H9 (cell line): ENCODE measurements around the gene KCNAB1. TPM values are rescaled to one million over a fixed set of nuclear protein-coding genes. Genes with fewer than 3 reads are reported as not detected.

ENCODE experiments used
- DNase-seq: peaks from one replicate; pipeline ENCODE4 v3.0.0-alpha.2; 2017
- H2AFZ ChIP-seq: one replicate; pipeline ENCODE4 v1.6.1; 2013; ENCODE audit warnings: mild to moderate bottlenecking, low read length, control low read depth, moderate library complexity
- H2AK5ac ChIP-seq: 2 replicates; pipeline ENCODE4 v1.6.1; 2013; ENCODE audit warnings: low read length, control low read depth, mixed read lengths; ENCODE audit not compliant: insufficient read length
- H2BK120ac ChIP-seq: one replicate; pipeline ENCODE4 v1.6.1; 2013; ENCODE audit warnings: low read depth, mild to moderate bottlenecking, low read length, control low read depth, inconsistent platforms; ENCODE audit not compliant: poor library complexity, severe bottlenecking
- H2BK12ac ChIP-seq: 2 replicates; pipeline ENCODE4 v1.6.1; 2013; ENCODE audit warnings: low read length, control low read depth, mixed read lengths, low read depth; ENCODE audit not compliant: insufficient read length
- H2BK15ac ChIP-seq: 2 replicates; pipeline ENCODE4 v1.6.1; 2013; ENCODE audit warnings: low read depth, low read length, control low read depth
- H2BK20ac ChIP-seq: one replicate; pipeline ENCODE4 v1.6.1; 2013; ENCODE audit warnings: low read depth, mild to moderate bottlenecking, low read length, control low read depth, inconsistent platforms; ENCODE audit not compliant: poor library complexity, severe bottlenecking
- H2BK5ac ChIP-seq: 2 replicates; pipeline ENCODE4 v1.6.1; 2013; ENCODE audit warnings: low read length, control low read depth, mixed read lengths; ENCODE audit not compliant: insufficient read length
- H3K14ac ChIP-seq: 2 replicates; pipeline ENCODE4 v1.6.1; 2013; ENCODE audit warnings: low read length, control low read depth; ENCODE audit not compliant: insufficient read depth
- H3K18ac ChIP-seq: 2 replicates; pipeline ENCODE4 v1.6.1; 2013; ENCODE audit warnings: low read depth, mild to moderate bottlenecking, mixed read lengths, low read length, control low read depth; ENCODE audit not compliant: insufficient read length
- H3K23ac ChIP-seq: 2 replicates; pipeline ENCODE4 v1.6.1; 2013; ENCODE audit warnings: low read length, control low read depth, mixed read lengths, low read depth; ENCODE audit not compliant: insufficient read length
- H3K23me2 ChIP-seq: 2 replicates; pipeline ENCODE4 v1.6.1; 2013; ENCODE audit warnings: low read depth, mild to moderate bottlenecking, mixed read lengths, low read length, control low read depth; ENCODE audit not compliant: insufficient read length, poor library complexity, severe bottlenecking
- H3K27ac ChIP-seq: 2 replicates; pipeline ENCODE4 v1.5.1; 2013; ENCODE audit warnings: low read length, control low read depth, mixed read lengths, low read depth; ENCODE audit not compliant: insufficient read length
- H3K27me3 ChIP-seq: 2 replicates; pipeline ENCODE4 v1.6.1; 2013; ENCODE audit warnings: low read length, control low read depth, inconsistent platforms; ENCODE audit not compliant: insufficient read depth
- H3K4ac ChIP-seq: 2 replicates; pipeline ENCODE4 v1.6.1; 2013; ENCODE audit warnings: low read depth, mild to moderate bottlenecking, control low read depth, inconsistent platforms, low read length, moderate library complexity
- H3K4me1 ChIP-seq: 2 replicates; pipeline ENCODE4 v1.6.1; 2013; ENCODE audit warnings: low read length, control low read depth, inconsistent platforms; ENCODE audit not compliant: insufficient read depth
- H3K4me2 ChIP-seq: 2 replicates; pipeline ENCODE4 v1.6.1; 2013; ENCODE audit warnings: low read length, control low read depth, mixed read lengths; ENCODE audit not compliant: insufficient read length, insufficient read depth
- H3K56ac ChIP-seq: 2 replicates; pipeline ENCODE4 v1.6.1; 2013; ENCODE audit warnings: low read depth, mild to moderate bottlenecking, mixed read lengths, low read length, control low read depth; ENCODE audit not compliant: insufficient read length
- H3K79me1 ChIP-seq: 2 replicates; pipeline ENCODE4 v1.6.1; 2013; ENCODE audit warnings: low read depth, mild to moderate bottlenecking, moderate library complexity, low read length, control low read depth, inconsistent platforms; ENCODE audit not compliant: insufficient read depth, poor library complexity, severe bottlenecking
- H3K79me2 ChIP-seq: 2 replicates; pipeline ENCODE4 v1.6.1; 2013; ENCODE audit warnings: low read length, control low read depth, inconsistent platforms; ENCODE audit not compliant: insufficient read depth
- H3K9ac ChIP-seq: 2 replicates; pipeline ENCODE4 v1.6.1; 2013; ENCODE audit warnings: low read length, control low read depth, mixed read lengths; ENCODE audit not compliant: insufficient read length; ENCODE audit errors: extremely low read depth
- H3K9me3 ChIP-seq: one replicate; pipeline ENCODE4 v1.6.1; 2013; ENCODE audit warnings: low read depth, low read length, inconsistent platforms; ENCODE audit not compliant: control insufficient read depth
- H3T11ph ChIP-seq: one replicate; pipeline ENCODE4 v1.6.1; 2013; ENCODE audit warnings: mild to moderate bottlenecking, low read length, control low read depth, inconsistent platforms
- H4K20me1 ChIP-seq: one replicate; pipeline ENCODE4 v1.6.1; 2013; ENCODE audit not compliant: control insufficient read depth, insufficient read length, insufficient read depth
- H4K5ac ChIP-seq: 2 replicates; pipeline ENCODE4 v1.6.1; 2013; ENCODE audit warnings: low read depth, mild to moderate bottlenecking, mixed read lengths, low read length, control low read depth; ENCODE audit not compliant: insufficient read length
- H4K8ac ChIP-seq: replicated peaks from 2 replicates; pipeline ENCODE4 v1.6.1; 2013; ENCODE audit warnings: low read length, control low read depth, mixed read lengths, low read depth; ENCODE audit not compliant: insufficient read length
- H4K91ac ChIP-seq: 2 replicates; pipeline ENCODE4 v1.6.1; 2013; ENCODE audit warnings: low read depth, mild to moderate bottlenecking, moderate library complexity, mixed read lengths, low read length, control low read depth; ENCODE audit not compliant: insufficient read length
- H3K27ac Mint-ChIP-seq, 3 experiments: 2 replicates in 2 of 3; 3 replicates in 1 of 3; pipeline ENCODE4 v1.8.0; 2020 to 2021; ENCODE audit warnings: mixed read lengths in 3 of 3, mild to moderate bottlenecking in 1 of 3, moderate library complexity in 1 of 3
- H3K27me3 Mint-ChIP-seq: 2 replicates; pipeline ENCODE4 v1.8.0; 2021; ENCODE audit warnings: low read depth, mild to moderate bottlenecking, moderate library complexity, mixed read lengths
- H3K36me3 Mint-ChIP-seq, 3 experiments: 2 replicates in 2 of 3; 3 replicates in 1 of 3; pipeline ENCODE4 v1.8.0; 2020 to 2021; ENCODE audit warnings: low read depth in 3 of 3, mixed read lengths in 3 of 3; ENCODE audit not compliant: insufficient read depth in 1 of 3
- H3K4me1 Mint-ChIP-seq, 2 experiments: 2 replicates each; pipeline ENCODE4 v1.8.0; 2020; ENCODE audit warnings: mixed read lengths in 2 of 2
- H3K4me3 Mint-ChIP-seq, 2 experiments: 2 replicates in 1 of 2; 3 replicates in 1 of 2; pipeline ENCODE4 v1.8.0; 2020 to 2021; ENCODE audit warnings: mild to moderate bottlenecking in 2 of 2, mixed read lengths in 2 of 2, moderate library complexity in 1 of 2
- H3K9me3 Mint-ChIP-seq, 2 experiments: 2 replicates in 1 of 2; 3 replicates in 1 of 2; pipeline ENCODE4 v1.8.0; 2020; ENCODE audit warnings: mild to moderate bottlenecking in 2 of 2, mixed read lengths in 2 of 2, moderate library complexity in 1 of 2
- WGBS: extraction: QIAGEN DNeasy Blood & Tissue Kit; methylation state at CpG from one replicate; pipeline ENCODE4 v1.1.7; 2013; ENCODE audit warnings: missing lambda C conversion rate, low lambda C conversion rate, mixed read lengths; ENCODE audit not compliant: insufficient read length; ENCODE audit errors: extremely low coverage; 5-methylcytosine and 5-hydroxymethylcytosine counted together
- total RNA-seq: library from RNA; stranded (reverse); gene quantifications from 2 replicates; pipeline ENCODE4 v1.2.1, GENCODE V29; 2021
- TF ChIP-seq, protein P1 (sequence below): fragments of 200-600 bp; sonication (generic); conservative IDR thresholded peaks from 3 replicates; pipeline ENCODE4 v1.8.0; 2021; ENCODE audit warnings: antibody characterized with exemption, mild to moderate bottlenecking

The KCNAB1 gene
- total RNA-seq, 1 experiment from 2014 or later, result 3.7 TPM

DNA sequence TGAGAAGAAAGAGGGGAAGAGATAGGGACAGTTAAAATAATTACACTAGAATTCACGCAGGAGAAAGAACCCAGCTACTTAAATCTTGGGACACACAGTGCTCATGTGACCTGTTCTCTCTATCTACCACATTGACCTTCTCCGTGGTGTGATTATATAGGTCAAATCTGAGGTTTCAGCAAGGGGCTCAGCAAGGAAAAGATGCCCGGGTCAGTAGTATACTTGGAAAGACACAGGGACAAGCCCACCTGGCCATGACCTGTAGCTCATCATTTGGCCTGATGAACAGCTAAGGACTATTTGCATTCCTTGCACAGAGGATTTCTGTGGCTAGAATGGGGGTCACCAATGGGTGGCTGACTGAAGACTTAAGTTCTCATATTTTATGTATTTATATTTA lies 362.6 kb downstream of the KCNAB1 start:
- H3K14ac ChIP-seq, result no peak overlapping the region
- H3K18ac ChIP-seq, result no peak overlapping the region
- no peak for DNase-seq
- H2BK120ac ChIP-seq, result no peak overlapping the region
- no peak overlapping the region for H3K23ac ChIP-seq
- no peaks in the 10 kb centered on the region for H3K36me3 Mint-ChIP-seq
- H2BK5ac ChIP-seq, result no peak overlapping the region
- H3K9me3 Mint-ChIP-seq, result no peaks in the 10 kb centered on the region
- no peak overlapping the region for H4K8ac ChIP-seq
- no peak overlapping the region for H3K4ac ChIP-seq
- H3K79me1 ChIP-seq, result no peaks in the 10 kb centered on the region
- H3K27me3 Mint-ChIP-seq, result no peaks in the 10 kb centered on the region
- H2BK20ac ChIP-seq, result no peak overlapping the region
- no peak overlapping the region for H3K4me3 Mint-ChIP-seq
- no peaks in the 10 kb centered on the region for H3K9me3 ChIP-seq
- H2AK5ac ChIP-seq, result no peak overlapping the region
- peaks cover 5 to 6% of the 10 kb centered on the region in 2 experiments for H3K4me1 Mint-ChIP-seq
- H4K5ac ChIP-seq, result no peak overlapping the region
- no peak overlapping the region for H3K9ac ChIP-seq
- no peak overlapping the region for H3K27ac Mint-ChIP-seq
- H3K23me2 ChIP-seq, result no peaks in the 10 kb centered on the region
- no peak overlapping the region for H2AFZ ChIP-seq
- H3K79me2 ChIP-seq, result no peaks in the 10 kb centered on the region
- H4K20me1 ChIP-seq, result no peaks in the 10 kb centered on the region
- no peak overlapping the region for H2BK15ac ChIP-seq
- TF ChIP-seq, protein P1, sequence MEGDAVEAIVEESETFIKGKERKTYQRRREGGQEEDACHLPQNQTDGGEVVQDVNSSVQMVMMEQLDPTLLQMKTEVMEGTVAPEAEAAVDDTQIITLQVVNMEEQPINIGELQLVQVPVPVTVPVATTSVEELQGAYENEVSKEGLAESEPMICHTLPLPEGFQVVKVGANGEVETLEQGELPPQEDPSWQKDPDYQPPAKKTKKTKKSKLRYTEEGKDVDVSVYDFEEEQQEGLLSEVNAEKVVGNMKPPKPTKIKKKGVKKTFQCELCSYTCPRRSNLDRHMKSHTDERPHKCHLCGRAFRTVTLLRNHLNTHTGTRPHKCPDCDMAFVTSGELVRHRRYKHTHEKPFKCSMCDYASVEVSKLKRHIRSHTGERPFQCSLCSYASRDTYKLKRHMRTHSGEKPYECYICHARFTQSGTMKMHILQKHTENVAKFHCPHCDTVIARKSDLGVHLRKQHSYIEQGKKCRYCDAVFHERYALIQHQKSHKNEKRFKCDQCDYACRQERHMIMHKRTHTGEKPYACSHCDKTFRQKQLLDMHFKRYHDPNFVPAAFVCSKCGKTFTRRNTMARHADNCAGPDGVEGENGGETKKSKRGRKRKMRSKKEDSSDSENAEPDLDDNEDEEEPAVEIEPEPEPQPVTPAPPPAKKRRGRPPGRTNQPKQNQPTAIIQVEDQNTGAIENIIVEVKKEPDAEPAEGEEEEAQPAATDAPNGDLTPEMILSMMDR, result no peak
- H3K27ac ChIP-seq, result no peak overlapping the region
- WGBS, result no CpG with 5 or more reads among the region's 3 CpGs
- H3K56ac ChIP-seq, result no peak overlapping the region
- H3K27me3 ChIP-seq, result no peaks in the 10 kb centered on the region
- H3T11ph ChIP-seq, result no peak overlapping the region
- no peaks in the 10 kb centered on the region for H3K4me1 ChIP-seq
- no peak overlapping the region for H4K91ac ChIP-seq
- H3K4me2 ChIP-seq, result no peak overlapping the region
- H2BK12ac ChIP-seq, result no peak overlapping the region
